ENCODE measurements around the gene DGKQ.

The DGKQ gene

GRCh38 chr4:972651-973424 lies 531 bp downstream of the DGKQ start:
- DNase-seq = peak; percentile 45 to 66

- DNase-seq = no peak
Observed at GRCh38 chr4:971666-972500, 1.5 kb downstream of the DGKQ start.

- peak in 1 of 2 donors; percentile 6 for DNase-seq
Observed at GRCh38 chr4:970854-971520, 2.4 kb downstream of the DGKQ start.

GRCh38 chr4:970046-970745 lies 3.2 kb downstream of the DGKQ start:
- peak; percentile 74 to 78 for DNase-seq

GRCh38 chr4:968621-969394 lies 4.6 kb downstream of the DGKQ start:
- no peak for DNase-seq

- no peak for DNase-seq
Observed at GRCh38 chr4:968221-968620, 5.1 kb downstream of the DGKQ start.

- DNase-seq = no peak
Observed at GRCh38 chr4:967113-968104, 6.0 kb downstream of the DGKQ start.

- no peak for DNase-seq
Observed at GRCh38 chr4:966266-967112, 6.9 kb downstream of the DGKQ start.

GRCh38 chr4:965766-966134 lies 7.6 kb downstream of the DGKQ start:
- DNase-seq = no peak

GRCh38 chr4:965048-965765 lies 8.2 kb downstream of the DGKQ start:
- DNase-seq = no peak

GRCh38 chr4:964346-965025 lies 8.9 kb downstream of the DGKQ start:
- no peak for DNase-seq

- DNase-seq = no peak
Observed at GRCh38 chr4:963276-964225, 9.8 kb downstream of the DGKQ start.

- no peak for DNase-seq
Observed at GRCh38 chr4:962231-963208, 10.8 kb downstream of the DGKQ start.

GRCh38 chr4:961351-962230 lies 11.8 kb downstream of the DGKQ start:
- no peak for DNase-seq
